GM18951 (cell line): ENCODE data around the gene OR8D1.

Experiments
- POLR2A ChIP-seq: IDR thresholded peaks from 4 replicates; pipeline ENCODE4 v1.6.1; 2011; ENCODE audit warnings: mild to moderate bottlenecking; ENCODE audit not compliant: insufficient read length, insufficient read depth; ENCODE audit errors: extremely low read depth
- in situ Hi-C: fragments of 300-500 bp; cut with MboI; formaldehyde crosslinking; loops from one replicate; pipeline ENCODE4 v1.12.0; 2022; ENCODE audit warnings: low sequenced_read_pairs, mixed read lengths, inconsistent platforms; ENCODE audit not compliant: unreplicated experiment

Gene OR8D1

DNA sequence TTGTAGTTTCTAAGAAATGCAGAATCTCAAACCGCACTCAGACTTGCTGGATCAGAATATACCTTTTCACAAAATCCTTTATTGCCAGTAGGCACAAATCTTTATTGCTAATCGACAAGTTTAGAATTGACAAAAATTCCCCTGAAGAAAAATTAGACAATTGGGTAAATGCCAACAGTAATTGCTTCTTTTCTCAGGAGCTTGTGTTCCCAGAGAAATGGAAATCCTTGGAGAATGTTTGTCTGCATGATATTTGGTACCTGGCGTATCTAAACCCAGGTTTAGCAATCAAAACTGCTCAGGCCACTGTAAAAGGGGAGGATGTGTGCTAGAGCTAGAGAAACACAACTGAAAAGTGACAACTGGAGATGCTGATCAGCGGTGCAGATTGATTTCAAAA, 57.7 kb downstream of the OR8D1 start, which contains the start of gene OR8G5:
OR8G5 (plus strand) TSS at position 301 of the 400 bp plus-strand sequence. CDS start 8,556 bp downstream, outside the sequence.
- no peak for TF ChIP-seq POLR2A
- in situ Hi-C loops = no loop called here
